Hematopoietic multipotent progenitor cell treated with erythropoietin and hydrocortisone succinate and interleukin-3 and kit ligand, for 15 days (in vitro differentiated cells): ENCODE results near the gene PARD3.

Experiments
- DNase-seq: peaks from one replicate; pipeline ENCODE4 v3.0.0-alpha.2; 2015; ENCODE audit warnings: low spot score

The PARD3 gene

DNA sequence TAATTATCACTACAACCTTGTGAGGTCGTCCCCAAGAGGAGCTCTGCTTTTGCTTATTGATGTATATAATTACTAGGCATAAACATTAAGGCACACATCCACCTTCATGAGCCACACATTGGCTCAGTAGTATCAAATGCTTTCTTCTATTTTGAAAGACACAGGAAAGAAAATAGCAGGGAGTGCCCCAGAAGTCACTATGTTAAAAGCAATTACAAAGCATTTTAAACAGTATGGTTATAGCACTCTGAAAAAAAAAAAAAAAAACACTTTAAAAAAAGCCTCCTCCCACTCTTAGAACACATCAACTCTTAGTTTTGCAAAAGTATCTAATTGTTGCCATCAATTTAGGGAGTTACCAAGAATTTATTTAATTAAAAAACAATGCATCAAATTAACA lies 474.2 kb downstream of the PARD3 start:
- no peak for DNase-seq

DNA sequence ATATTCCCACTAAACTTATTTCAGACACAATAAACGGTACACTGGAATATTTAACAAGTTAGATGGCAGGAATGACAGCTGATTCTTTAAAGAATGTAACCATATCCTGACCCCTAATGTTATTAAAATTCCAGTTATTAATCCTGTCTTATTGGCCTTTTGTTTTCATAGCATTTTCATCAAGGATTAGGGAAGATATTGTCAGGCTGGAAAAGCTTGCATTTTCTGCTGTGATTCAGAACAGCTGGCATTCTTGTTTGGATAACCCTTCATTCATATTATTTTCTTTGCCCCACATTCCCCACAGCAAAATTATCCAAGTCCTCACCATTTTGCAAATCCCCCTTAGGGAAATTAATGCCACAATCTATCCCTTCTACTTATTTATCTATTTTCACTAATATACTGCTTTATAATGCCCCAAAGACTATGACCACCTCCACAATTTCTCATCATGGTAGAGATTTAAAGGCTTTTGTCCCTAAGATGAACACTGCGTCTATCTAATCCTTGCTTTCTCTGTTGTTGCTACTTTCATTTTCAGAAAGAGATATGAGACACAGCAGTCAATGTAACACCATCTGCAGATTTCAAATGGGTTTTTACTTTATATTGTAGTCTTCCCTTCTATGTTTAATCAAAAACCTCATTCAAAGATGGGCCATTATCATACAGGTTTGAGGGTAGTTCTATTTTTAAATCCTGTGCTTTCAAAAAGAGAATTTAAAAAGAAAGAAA lies 475.1 kb downstream of the PARD3 start:
- no peak for DNase-seq

DNA sequence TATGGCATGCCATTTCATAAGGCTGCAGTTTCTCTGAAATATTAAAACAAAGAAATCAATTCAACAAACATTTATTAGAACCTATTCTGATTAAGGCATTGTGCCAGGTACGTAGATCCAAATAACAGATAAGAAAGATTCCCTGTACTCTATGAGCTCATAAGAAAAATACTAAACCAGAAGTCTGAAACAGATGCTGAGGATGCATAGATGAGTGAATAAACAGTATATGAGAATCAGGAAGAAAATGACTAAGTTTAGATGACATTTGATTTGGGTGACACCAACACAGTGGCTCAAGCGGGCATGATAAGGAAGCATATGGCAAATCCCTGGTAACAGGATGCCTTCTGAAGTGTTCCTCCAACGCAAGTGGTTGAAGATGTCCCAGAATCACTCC lies 477.2 kb downstream of the PARD3 start:
- DNase-seq = no peak

DNA sequence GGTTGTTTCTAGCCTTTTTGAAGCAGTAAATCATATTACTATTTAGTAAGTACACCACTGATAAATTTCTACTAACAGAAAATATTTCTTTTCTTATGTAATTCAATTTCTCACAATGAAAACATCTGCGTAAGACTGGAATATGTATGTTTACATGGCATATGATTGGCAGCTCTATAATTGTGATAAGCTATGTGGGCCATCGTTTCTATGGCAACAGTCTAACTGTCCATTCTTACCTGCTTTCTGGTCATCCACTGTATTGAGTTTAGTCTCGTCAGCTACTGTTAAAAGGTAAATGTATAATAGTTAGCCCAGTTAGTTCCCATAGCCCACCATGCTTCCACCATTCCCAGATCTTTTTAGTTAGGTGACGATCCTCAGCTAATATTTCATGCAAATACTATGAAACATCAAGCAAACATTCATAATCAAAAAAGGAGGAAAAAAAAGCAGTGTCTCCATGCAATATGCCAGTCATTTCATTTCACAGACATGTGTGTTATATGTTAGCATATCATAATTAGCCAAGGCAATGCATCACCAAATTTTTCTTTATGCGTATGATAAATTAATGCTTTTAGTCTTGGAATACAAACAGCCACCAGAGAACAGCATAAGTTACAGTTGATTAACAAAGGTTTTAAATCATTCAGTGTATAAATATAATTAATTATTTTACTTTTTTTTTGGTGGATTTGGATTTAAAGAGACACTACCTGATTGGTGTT lies 479.0 kb downstream of the PARD3 start:
- DNase-seq = no peak

DNA sequence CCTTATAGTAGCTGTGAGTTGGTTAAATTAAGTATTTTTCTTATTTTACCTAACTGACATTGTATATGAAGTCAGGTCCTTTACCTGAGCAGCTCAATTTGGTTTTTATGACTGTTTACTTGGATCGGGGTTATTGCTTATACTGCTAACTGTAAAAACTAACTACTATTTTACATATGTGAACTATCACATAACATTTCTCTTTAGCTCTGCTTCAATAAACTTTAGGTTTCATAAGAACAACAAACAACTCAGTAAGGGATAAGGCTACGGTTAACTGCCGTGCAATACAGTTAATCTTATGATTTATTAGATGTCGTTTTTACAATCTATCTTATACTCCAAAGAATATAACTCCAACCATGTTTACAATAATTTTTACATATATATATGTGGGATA lies 480.2 kb downstream of the PARD3 start:
- DNase-seq = no peak

DNA sequence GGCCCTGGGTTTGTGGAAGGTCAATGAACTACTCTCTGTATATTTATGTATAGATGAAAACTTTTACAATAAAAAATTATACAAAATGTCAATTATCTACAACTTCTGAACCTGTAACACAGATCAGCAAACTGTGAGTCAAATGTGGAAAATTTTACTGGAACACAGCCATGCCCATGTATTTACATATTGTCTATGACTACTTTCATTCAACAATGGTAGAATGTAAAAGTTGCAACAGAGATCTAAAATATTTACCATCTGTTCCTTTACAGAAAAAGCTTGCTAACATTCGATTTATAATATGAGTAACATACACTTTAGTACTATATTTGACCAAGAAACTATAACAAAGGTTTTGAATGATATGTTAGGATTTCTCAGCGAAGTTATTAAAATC lies 481.6 kb downstream of the PARD3 start:
- DNase-seq = no peak

DNA sequence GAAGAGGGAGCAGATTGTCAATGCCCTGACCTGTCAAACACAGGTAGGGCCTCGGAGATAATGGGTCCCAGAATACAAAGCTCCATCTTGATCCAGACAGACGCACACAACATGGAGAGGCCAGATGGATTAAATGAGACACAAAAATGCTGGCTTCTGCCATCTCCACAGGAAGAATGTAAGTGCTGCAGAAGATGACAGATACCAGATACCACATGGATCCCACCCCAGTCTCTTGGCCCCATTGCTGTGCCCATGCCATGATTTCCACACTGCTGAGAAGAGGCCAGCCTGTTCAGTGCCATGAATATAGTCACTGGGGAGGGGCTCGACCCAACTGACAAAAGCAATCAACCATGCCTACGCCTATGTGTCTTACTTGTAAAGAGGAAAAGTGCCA lies 487.9 kb downstream of the PARD3 start:
- DNase-seq = no peak

DNA sequence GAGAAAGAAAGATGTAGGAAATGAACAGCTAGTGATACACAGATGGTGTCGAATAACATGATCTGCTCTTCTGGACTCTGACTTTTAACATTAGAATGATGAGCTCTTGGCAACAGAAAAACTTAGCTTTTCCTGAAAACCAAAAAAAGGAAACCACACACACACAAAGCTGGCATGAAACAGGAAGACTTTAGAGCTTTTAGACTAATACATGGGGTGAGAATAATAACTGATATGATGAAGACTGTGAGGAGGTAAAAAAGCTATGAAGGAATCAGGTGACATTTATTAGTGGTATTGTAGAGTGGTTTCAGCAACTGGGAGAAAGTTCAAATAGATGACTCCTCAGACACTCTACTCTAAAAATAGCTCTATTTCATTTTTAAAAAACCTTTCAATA lies 491.9 kb downstream of the PARD3 start:
- no peak for DNase-seq

DNA sequence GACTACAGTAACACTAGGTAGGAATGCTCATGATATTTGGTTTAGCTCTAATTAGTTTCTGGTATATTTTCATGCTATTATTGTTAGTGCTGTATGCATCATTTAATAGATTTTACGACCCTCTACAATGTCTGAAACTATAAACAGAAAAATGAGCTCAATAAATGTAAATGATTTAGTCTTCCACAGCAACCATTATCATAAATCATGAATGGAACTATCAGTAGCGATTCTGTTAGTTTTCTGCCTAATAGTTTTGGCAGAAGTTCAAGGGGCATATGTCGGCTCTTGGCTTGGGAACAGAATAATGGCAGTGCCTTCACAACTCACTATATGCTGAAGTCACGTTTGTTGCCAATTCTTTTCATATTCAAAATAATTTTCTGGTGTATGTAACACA lies 494.8 kb downstream of the PARD3 start:
- DNase-seq = no peak

DNA sequence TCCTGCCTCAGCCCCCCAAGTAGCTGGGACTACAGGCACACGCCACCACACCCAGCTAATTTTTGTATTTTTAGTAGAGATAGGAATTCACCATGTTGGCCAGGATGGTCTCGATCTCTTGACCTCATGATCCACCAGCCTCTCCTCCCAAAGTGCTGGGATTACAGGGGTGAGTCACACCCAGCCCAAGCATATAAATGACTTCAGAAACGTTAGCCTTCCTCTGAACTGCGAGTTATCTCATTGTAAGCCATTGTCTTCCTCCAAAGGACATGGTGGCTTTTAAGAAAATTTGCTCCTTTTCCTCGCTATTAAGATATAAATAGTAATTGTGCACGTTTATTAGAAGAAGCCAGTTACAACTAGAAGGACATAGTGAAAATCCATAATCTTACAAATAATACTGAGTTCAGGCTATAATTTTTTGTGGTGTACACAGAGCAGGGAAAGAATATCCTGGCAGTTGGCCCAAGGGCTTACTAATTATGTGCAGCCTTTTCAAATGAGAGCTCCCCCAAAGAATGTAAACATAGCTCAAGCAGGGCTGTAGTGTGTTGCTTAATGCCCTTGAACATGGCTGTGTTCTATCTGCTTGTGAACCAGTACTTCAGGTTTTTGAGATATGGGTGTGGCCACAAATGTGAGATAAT lies 495.8 kb downstream of the PARD3 start:
- DNase-seq = no peak

DNA sequence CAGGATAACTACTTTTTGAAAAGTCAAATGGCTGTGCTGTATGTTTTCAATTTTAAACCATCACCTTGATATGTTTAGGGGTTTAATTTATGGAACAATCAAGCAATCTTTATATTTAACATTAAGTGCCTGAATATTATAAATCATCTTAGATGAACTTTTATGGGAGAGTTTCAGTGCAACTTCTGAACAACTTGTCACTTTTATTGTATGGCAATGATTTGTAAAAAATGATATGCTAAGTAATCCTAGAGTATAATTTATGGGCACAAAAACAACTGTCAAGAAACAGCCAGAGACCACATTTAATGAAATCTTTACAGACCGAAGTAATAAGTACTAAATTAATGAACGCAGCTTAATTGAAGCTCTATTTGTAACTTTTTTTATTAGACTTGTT lies 498.9 kb downstream of the PARD3 start:
- DNase-seq = no peak

DNA sequence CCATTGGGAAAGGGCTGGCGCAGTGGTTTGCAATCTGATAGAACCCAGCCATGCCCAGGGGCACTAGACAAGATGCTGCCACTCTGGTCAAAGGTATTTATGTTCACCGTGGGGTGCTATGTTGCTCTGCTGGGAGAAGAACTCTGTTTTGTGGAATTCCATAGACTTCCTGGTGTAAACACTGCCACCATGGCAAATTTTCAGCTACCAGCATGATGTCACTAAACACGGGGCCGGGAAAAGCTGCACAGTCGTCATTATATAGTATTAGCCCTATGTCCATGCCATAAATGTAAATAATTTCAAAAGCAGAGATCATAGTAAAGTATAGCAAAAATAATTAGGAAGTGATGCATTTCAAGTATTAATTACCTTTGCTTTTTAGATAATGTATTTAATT lies 500.6 kb downstream of the PARD3 start:
- DNase-seq = no peak

DNA sequence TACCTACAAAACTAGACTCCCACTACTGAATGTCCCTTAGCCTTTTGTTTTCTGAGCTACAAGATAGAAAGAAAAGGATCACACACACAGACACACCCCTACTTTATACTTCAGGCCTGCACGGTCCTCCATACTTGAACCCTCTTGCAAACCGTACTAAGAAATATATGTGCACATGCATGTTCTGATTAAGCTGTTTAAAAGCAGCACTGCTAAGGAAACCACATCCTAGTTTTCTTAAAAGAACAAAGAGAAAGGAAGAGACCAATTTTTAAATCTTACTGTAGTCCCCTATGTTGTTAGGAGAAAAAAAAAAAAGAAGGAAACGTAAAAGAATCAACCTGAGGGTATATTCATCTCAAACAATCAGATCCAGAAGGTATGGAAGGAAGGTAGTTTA lies 501.2 kb downstream of the PARD3 start:
- no peak for DNase-seq

DNA sequence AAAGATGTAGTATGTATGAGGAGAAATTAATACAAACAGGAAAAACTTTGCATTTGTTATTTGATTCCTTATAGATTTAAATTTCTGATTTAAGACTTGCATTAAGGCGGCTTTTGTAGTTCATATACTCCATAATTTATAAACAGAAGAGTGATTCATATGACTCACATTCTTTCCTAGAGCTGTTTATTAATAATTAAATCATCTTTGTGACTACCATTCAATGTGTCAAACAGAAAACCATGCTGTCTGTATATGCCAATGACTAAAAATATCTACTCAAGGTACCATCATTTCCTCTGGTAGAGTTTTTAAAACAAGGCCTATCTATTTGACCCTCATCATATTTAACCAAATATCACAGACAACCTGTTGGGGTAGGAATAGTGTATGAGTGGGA lies 501.7 kb downstream of the PARD3 start:
- no peak for DNase-seq

DNA sequence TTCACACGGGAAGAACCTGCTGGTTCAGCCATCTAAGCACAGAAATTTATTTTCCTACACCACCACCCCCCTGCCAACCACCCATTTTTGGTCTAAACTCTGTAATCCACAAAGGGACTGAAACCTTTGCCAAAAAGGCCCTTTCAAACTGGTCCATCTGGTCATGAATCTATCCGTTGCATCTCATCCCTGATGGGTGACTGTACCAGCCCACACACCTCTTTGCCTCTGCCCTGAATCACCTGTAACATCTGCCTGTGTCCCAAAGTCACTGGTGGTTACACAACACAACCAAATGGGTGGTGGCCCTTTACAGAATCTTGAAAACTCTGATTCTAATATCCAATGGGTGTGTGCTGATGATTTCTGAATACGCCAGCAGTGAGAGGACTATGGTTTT lies 503.4 kb downstream of the PARD3 start:
- DNase-seq = no peak

DNA sequence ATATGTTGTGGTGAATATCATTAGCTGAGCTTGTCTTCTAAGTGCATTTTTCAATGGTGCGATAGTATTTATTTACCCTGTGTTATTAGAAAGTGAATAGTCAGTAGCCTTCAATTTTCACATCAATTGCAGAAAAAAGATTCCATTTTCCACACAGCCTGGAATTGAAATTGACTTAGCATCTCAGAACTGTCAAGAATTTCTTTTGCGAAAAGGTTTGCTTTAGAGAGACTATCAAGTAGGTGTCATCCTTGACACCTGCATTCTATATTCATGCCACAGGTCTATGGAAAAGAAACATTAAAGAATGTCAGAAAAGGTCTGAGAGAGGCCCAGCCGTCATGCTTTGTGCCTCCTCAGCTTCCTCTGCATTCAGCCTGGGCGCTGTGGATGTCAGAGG lies 504.9 kb downstream of the PARD3 start:
- no peak for DNase-seq

DNA sequence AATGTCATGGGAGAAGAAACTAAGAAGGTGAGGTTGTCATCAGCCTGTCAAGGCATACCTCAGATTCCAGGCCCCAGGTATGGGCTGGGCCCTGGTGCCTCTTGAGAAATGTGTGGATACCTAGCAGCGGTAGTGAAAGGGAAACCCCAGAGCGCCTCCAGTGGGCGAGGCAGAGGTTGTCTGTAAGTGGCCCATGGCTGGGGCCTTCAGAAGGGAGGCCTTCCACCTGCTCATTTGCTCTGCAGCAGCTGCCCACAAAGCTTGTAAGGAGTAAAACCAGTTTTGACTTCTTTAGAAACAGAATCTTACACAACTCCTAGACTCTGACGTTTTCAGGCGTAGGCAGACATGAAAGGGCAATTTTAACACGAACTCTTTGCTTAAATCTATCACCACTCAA lies 509.9 kb downstream of the PARD3 start:
- DNase-seq = no peak

DNA sequence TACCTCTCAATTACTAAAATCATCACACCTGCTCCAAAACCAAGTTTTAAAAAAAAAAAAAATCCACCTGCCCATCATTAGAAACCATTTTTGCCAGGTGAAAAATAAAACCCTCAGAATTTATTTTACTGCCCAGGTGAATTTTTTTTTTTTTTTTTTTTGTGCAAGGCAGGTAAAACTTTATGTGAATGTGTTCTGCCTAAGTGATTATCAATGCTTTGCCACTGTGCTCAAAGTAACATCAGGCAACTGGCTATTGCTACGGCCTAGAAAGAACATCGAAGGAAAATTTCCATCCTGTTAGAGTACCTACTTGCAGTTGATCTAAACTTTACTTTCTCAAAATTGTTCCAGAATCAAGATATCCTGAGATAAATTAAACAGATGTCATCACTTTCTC lies 512.1 kb downstream of the PARD3 start:
- DNase-seq = no peak

DNA sequence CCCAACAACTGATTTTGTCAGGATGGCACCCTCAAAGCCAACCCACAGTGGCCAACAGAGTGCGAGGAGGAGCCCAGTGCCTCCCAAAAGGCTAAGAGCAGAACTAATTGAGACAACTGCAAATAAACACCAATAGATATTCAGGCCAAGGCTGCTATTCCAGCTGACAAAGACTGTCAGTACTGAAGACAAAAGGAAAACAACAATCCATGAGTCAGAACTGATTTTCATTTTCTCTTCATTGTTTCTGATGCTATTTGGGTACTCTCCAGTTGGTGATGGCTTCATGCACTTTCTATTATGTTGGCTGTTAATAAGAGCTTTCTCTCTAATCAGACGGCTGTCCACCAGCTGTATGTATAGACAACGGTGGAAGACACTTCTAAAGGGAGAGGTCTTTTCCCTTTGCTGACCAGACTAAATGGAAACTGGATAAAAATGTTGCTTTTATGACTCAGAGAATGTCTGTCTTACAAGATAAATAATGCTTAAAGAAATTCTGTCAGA lies 515.9 kb downstream of the PARD3 start:
- DNase-seq = no peak

DNA sequence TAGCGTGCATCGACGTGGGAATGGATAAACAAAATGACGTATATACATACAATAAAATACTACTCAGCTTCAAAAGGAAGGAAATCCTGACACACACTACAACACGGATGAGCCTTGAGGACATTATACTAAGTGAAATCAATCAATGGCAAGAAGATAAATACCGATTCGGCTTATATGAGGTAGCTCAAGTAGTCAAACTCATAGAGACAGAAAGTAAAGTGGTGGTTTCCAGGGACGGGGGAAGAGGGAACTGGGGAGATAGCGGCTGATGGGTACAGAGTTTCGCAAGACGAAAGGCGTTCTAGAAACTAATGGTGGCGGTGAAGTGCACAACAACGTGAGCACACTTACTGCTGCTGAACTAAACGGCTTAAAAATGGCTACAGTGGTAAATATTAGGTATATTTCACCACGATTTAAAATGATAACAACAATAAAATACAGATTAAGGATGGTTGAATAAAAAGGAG lies 516.7 kb downstream of the PARD3 start:
- DNase-seq = no peak

DNA sequence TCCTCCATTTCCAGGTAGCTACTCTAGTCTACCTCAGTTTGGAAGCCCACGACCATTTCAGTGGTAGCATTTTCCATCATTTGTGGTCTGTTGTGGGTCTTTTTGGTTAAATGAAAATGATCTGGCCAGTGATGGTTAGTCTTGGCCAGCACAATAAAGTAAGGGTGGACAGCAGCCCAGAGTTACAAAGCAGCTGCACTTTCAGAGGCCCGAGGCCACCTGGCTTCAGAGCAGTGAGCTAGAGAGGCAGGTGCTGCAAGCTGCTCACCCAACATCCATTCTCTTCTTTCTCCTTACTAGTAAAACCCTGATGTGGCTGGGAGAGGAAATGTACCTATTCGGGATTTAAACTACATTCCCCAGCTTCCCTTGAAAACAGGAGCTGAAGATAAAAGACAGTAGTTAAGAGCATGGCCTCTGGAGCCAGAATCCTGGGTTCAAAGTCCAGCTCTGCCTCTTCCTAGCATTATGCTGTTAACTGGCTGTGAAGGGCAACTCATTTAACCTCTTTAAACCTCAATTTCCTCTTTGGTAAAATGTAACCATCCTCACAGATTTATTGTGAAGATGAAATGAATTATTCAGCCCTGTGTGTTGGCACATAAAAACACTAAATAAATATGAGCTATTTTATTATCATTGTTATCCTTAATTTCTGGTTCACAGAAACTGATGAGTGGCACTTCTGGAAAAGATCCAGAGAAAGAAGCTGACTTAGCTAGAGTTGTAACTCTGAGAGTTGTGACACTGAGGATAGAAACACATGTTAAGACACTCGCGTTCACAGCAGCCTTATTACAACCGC lies 517.4 kb downstream of the PARD3 start:
- no peak for DNase-seq

DNA sequence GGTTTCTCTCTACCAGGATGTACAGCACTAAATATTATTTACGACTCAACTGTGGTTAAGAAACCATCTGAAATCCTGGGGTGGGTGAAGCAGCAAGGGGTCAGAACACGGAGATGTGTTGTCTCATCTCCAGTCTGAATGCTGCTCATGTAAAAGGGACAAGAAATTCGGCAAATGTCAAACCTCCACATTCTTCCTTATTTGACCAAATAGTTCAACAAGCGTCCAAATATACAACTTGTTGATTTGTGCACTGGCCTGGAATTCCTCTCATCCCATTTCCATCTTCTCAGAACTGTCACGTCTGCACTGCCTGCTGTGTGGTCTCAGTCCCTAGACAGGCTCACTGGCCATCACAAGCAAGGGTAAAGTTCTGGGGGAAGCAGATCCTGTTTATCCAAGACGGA lies 520.0 kb downstream of the PARD3 start:
- no peak for DNase-seq
